Gastrocnemius medialis (tissue), 4 donors: ENCODE data around the gene AFAP1L2. TPM values are rescaled to one million over a fixed set of nuclear protein-coding genes. Genes with fewer than 3 reads are reported as not detected.
A peak's percentile ranks its signal among the peaks of the same experiment; 100 is the strongest.

Experiments used
- ATAC-seq, 2 donors: fragments of 150-250 bp; one replicate each; pipeline ENCODE4 v1.9.1; 2016
- DNase-seq, 2 donors: peaks; one replicate each; pipeline ENCODE4 v3.0.0-alpha.2; 2019
- H3K27ac ChIP-seq, 4 donors: fragments of 200-600 bp; sonication (generic); 1 replicate in 1 of 4; 2 replicates in 3 of 4; pipeline ENCODE4 v1.5.1; 2016 to 2018; ENCODE audit warnings: mild to moderate bottlenecking in 2 of 4, moderate library complexity in 1 of 4
- H3K27me3 ChIP-seq, 3 donors: fragments of 200-600 bp; sonication (generic) in 2 of 3; 1 replicate in 1 of 3; 2 replicates in 2 of 3; pipeline versions ENCODE4 v1.5.1 to v1.6.0; 2016 to 2019; ENCODE audit warnings: mild to moderate bottlenecking in 1 of 3, moderate library complexity in 1 of 3
- H3K36me3 ChIP-seq, 2 donors: fragments of 200-600 bp; sonication (generic) in 1 of 2; one replicate each; pipeline ENCODE4 v1.5.1; 2017 to 2018
- H3K4me1 ChIP-seq, 2 donors: fragments of 200-600 bp; sonication (generic) in 1 of 2; one replicate each; pipeline ENCODE4 v1.5.1; 2016 to 2017; ENCODE audit warnings: mild to moderate bottlenecking in 2 of 2
- H3K4me3 ChIP-seq, 4 donors: fragments of 200-600 bp; sonication (generic) in 3 of 4; 1 replicate in 1 of 4; 2 replicates in 3 of 4; pipeline ENCODE4 v1.5.1; 2016 to 2019; ENCODE audit warnings: mild to moderate bottlenecking in 2 of 4
- H3K9me3 ChIP-seq, 3 donors: fragments of 200-600 bp; sonication (generic) in 2 of 3; 1 replicate in 1 of 3; 2 replicates in 2 of 3; pipeline ENCODE4 v1.5.1; 2016 to 2019
- POLR2A ChIP-seq, 2 donors: fragments of 450-650 bp; IDR thresholded peaks; one replicate each; pipeline ENCODE4 v1.6.1; 2017; ENCODE audit warnings: antibody characterized with exemption in 2 of 2, mild to moderate bottlenecking in 2 of 2, moderate library complexity in 2 of 2
- in situ Hi-C, 4 donors: fragments of 200-750 bp; cut with MboI; loops; one replicate each; pipeline versions ENCODE4 v1.15.0 to v1.8.0; 2017; ENCODE audit warnings: low sequenced_read_pairs in 4 of 4
- intact Hi-C: fragments of 100-400 bp; cut with DNase I; formaldehyde crosslinking; loops from one replicate; pipeline ENCODE4 v1.15.1; 2023; ENCODE audit warnings: low total_unique reads
- total RNA-seq, 4 donors: library from RNA; depleted of rRNA; stranded (reverse); fragments of >200 nt; gene quantifications; one replicate each; pipeline versions ENCODE4 v1.1.0 to v1.2.3, GENCODE V29; 2016
- TF ChIP-seq, protein P1 (sequence below), 5 experiments: fragments of 450-650 bp in 3 of 5; fragments of 200-600 bp in 2 of 5; sonication (generic) in 2 of 5; IDR thresholded peaks in 4 of 5; conservative IDR thresholded peaks in 1 of 5; 1 replicate in 4 of 5; 2 replicates in 1 of 5; pipeline ENCODE4 v1.5.1; 2016 to 2019; ENCODE audit warnings: antibody characterized with exemption in 5 of 5, mild to moderate bottlenecking in 3 of 5, moderate library complexity in 3 of 5

The AFAP1L2 gene
- total RNA-seq, 4 donors from 2014 or later = 1.3 to 3.5 (median 2.1) TPM

DNA sequence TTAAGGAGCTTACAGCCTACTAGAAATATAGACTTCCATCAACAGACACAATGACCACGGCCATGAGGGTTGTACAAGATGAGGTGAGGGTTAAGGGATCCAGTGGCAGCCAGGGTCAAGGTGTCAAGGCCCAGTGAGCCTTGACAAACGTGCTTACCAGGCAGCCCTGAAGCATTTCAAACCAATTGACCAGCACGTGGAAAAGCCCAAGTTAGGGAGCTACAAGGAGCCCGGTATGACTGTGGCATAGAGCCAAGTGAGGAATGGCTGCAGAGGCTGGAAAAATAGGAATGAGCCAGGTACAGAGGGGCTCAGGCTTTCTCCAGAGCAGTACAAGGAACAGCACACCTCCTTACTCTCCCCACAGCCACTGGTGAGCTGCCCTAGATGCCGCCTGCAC, 12.7 kb downstream of the AFAP1L2 start:
- no peak overlapping the region for H3K4me3 ChIP-seq
- no peaks in the 10 kb centered on the region for H3K9me3 ChIP-seq
- no peak for TF ChIP-seq POLR2A (IDR thresholded peaks at IDR 0.05)
- TF ChIP-seq, protein P1, sequence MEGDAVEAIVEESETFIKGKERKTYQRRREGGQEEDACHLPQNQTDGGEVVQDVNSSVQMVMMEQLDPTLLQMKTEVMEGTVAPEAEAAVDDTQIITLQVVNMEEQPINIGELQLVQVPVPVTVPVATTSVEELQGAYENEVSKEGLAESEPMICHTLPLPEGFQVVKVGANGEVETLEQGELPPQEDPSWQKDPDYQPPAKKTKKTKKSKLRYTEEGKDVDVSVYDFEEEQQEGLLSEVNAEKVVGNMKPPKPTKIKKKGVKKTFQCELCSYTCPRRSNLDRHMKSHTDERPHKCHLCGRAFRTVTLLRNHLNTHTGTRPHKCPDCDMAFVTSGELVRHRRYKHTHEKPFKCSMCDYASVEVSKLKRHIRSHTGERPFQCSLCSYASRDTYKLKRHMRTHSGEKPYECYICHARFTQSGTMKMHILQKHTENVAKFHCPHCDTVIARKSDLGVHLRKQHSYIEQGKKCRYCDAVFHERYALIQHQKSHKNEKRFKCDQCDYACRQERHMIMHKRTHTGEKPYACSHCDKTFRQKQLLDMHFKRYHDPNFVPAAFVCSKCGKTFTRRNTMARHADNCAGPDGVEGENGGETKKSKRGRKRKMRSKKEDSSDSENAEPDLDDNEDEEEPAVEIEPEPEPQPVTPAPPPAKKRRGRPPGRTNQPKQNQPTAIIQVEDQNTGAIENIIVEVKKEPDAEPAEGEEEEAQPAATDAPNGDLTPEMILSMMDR (IDR thresholded peaks at IDR 0.05 in 4 of 5, conservative IDR thresholded peaks at IDR 0.05 in 1 of 5) = no peak
- no peaks in the 10 kb centered on the region for H3K36me3 ChIP-seq
- peaks cover 3 to 11% (median 5%) of the 10 kb centered on the region in 3 donors for H3K27me3 ChIP-seq
- intact Hi-C loops = no loop called here
- H3K27ac ChIP-seq = no peak overlapping the region
- ATAC-seq (no peak), DNase-seq (no peak)
- in situ Hi-C loops = no loop called here
- peaks cover 3 to 13% of the 10 kb centered on the region in 2 donors for H3K4me1 ChIP-seq

- intact Hi-C loops (no loop called here), in situ Hi-C loops (no loop called here)
- Histone ChIP-seq H3K4me3 (no peak overlapping the region), H3K4me1 (peaks cover 2 to 10% of the 10 kb centered on the region in 2 donors), H3K27me3 (peaks cover 0 to 11% (median 0%) of the 10 kb centered on the region in 3 donors), H3K9me3 (no peaks in the 10 kb centered on the region), H3K27ac (no peak overlapping the region), H3K36me3 (no peaks in the 10 kb centered on the region)
- TF ChIP-seq, protein P1 (IDR thresholded peaks at IDR 0.05 in 4 of 5, conservative IDR thresholded peaks at IDR 0.05 in 1 of 5) = no peak
- TF ChIP-seq POLR2A (IDR thresholded peaks at IDR 0.05) = no peak
- DNase-seq = no peak
- ATAC-seq = peak in 1 of 2 donors; percentile 36
Observed at GRCh38 chr10:114389426-114389825, 14.9 kb downstream of the AFAP1L2 start.

DNA sequence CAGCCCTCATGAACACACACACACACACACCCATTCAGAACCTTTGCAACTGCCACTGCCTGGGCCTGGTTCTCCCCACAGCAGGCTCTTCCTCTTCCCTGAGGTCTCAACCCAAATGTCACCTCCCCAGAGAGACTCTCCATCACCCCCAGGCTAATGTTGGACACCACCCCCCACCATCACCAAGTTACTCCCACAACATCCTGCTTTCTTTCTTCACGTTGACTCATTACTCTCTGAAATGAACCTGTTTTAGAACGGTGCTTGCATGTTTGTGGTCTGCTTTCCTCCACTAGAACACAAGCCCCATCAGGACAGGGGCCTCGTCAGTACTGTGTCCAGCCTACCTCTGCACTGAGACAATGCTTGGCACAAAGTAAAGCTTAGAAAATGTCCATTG, 16.0 kb downstream of the AFAP1L2 start:
- H3K4me3 ChIP-seq = no peak overlapping the region
- H3K27ac ChIP-seq = no peak overlapping the region
- H3K27me3 ChIP-seq = peaks cover 0 to 3% (median 0%) of the 10 kb centered on the region in 3 donors
- intact Hi-C loops (no loop called here), in situ Hi-C loops (no loop called here)
- TF ChIP-seq POLR2A (IDR thresholded peaks at IDR 0.05) = no peak
- TF ChIP-seq, protein P1 (IDR thresholded peaks at IDR 0.05 in 4 of 5, conservative IDR thresholded peaks at IDR 0.05 in 1 of 5) = no peak
- no peak for DNase-seq
- no peaks in the 10 kb centered on the region for H3K9me3 ChIP-seq
- H3K36me3 ChIP-seq = no peaks in the 10 kb centered on the region
- peaks cover 2 to 10% of the 10 kb centered on the region in 2 donors for H3K4me1 ChIP-seq
- ATAC-seq = no peak

- Histone ChIP-seq H3K27ac (no peak overlapping the region), H3K4me3 (no peak overlapping the region), H3K4me1 (peaks cover 2 to 10% of the 10 kb centered on the region in 2 donors), H3K27me3 (peaks cover 0 to 3% (median 0%) of the 10 kb centered on the region in 3 donors), H3K36me3 (no peaks in the 10 kb centered on the region), H3K9me3 (no peaks in the 10 kb centered on the region)
- ATAC-seq (no peak), DNase-seq (no peak)
- intact Hi-C loops (no loop called here), in situ Hi-C loops (no loop called here)
- no peak for TF ChIP-seq POLR2A (IDR thresholded peaks at IDR 0.05)
- TF ChIP-seq, protein P1 (IDR thresholded peaks at IDR 0.05 in 4 of 5, conservative IDR thresholded peaks at IDR 0.05 in 1 of 5) = no peak
Observed at GRCh38 chr10:114387784-114388183, 16.5 kb downstream of the AFAP1L2 start.

- ATAC-seq (no peak), DNase-seq (no peak)
- peaks cover 2 to 5% of the 10 kb centered on the region in 2 donors for H3K4me1 ChIP-seq
- TF ChIP-seq, protein P1 (IDR thresholded peaks at IDR 0.05 in 4 of 5, conservative IDR thresholded peaks at IDR 0.05 in 1 of 5) = no peak
- no peak for TF ChIP-seq POLR2A (IDR thresholded peaks at IDR 0.05)
- H3K4me3 ChIP-seq = no peak overlapping the region
- H3K27me3 ChIP-seq = no peaks in the 10 kb centered on the region
- H3K27ac ChIP-seq = no peak overlapping the region
- H3K9me3 ChIP-seq = no peaks in the 10 kb centered on the region
- no peaks in the 10 kb centered on the region for H3K36me3 ChIP-seq
- intact Hi-C loops (no loop called here), in situ Hi-C loops (no loop called here)
Observed at GRCh38 chr10:114386452-114386851, 17.9 kb downstream of the AFAP1L2 start.
